HG02973 (cell line): Measurements from ENCODE around the gene UGGT1.

Source experiments
- ATAC-seq: cut with Tn5 transposase; IDR thresholded peaks from one replicate; pipeline ENCODE4 v1.9.1; 2021; ENCODE audit warnings: moderate library complexity; ENCODE audit not compliant: unreplicated experiment

The UGGT1 gene

GRCh38 chr2:128090945-128091725 is at the start of gene UGGT1:
TSS of gene UGGT1 (plus strand) at chr2:128091200. CDS start at chr2:128091358, 158 bp downstream.
- ATAC-seq: peak; percentile 96

DNA sequence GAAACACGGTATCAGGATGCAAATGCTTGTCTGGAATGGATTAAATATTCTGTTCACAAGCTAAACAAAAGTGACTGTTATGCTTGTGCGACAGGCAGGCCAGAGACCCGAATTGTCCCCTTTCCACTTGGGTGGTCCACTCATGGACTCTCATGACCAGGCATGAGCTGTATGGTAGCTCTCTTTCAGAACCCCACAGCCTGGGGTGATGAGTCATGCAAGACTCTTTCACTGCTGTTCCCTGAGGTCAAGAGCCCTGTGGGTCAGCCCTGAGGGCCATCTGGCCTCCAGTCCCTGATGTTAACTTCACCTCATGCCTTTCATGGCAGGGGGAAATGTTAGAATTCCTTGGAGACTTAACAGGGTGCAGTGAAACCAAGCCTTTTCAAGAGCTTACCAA is 49.4 kb upstream of the UGGT1 start:
- no peak for ATAC-seq

- no peak for ATAC-seq
Measured at GRCh38 chr2:128043041-128043440, 48.0 kb upstream of the UGGT1 start.

DNA sequence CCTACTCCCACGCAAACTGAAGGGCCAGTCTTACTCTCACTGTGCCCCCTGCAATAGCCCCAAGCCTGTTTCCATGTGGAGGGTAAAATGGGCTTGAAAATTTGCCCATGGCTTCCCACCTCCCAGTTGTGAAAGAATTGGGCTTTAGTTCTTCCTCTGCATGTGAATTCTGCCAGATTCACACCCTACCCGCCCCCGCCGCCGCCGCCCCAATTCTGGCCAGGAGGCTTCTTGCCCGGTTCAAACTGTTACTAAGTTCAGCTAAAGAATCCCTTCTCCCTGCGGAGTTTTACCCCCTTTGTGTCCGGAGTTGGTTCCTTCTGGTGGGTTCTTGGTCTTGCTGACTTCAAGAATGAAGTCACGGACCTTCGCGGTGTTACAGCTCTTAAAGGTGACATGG is 37.7 kb upstream of the UGGT1 start:
- ATAC-seq: no peak

DNA sequence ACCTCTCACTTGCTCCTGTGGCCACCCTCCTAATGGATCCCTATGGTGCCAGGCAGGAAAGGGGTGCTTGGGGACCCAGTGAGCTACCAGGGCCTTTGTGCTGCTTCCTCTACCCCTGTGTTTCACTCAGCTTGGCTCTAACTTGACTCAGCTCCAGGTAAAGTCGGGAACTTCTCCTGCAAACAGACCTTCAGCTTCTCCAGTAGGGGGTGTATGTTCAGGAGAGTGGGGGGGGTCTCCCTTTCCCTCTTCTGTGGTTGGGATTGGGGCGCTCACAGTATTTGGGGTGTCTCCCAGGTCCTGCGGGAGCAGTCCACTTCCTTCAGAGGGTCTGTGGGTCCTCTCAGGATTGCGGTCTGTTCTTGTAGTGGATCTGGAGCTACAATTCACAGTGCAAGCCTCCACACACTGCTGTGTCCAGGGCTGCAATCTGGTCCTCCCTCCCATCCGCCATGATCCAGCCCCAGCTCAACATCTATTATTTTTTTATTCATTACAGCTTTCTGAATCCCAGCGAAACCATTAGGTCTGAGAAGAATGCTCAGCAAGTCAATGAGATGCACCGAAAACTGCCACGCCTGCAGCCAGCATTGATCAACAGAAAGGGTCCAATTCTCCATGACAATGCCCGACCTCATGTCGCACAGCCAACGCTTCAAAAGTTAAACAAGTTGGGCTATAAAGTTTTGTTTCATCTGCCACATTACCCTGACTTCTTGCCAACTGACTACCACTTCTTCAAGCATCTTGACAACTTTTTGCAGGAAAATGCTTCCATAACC is 36.7 kb upstream of the UGGT1 start:
- no peak for ATAC-seq

DNA sequence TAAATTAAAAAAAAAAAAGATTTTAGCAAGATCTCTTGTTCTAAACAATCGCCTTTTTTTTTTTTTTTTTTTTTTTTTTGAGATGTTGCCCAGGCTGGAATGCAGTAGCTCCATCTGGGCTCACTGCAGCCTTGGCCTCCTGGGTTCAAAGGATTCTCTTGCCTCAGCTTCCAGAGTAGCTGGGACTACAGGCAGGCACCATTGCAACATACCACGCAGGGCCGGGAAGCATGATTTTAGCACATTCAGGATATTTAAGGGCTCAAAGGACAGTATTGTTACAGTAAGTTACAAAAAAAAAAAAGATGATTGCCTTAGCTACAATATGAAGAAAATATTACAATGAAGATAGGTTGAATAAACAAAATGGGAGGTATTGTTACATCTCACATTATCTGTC is 33.7 kb upstream of the UGGT1 start:
- ATAC-seq: no peak

DNA sequence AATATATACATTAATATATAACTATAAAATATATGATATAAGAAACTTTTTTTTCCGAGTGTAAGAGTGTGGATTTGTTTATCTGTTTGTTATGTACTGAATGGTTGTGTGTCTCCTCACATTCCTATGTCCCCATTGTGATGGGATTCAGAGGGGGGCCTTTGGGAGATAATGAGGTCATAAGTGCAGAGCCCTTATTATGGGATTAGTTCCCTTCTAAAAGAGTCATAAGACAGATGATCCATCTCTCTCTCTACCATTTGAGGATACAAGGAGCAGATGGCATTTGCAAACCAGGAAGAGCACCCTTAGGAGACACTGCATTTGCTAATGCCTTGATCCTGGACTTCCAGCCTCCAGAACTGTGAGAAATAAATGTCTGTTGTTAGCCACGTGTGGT is 32.9 kb upstream of the UGGT1 start:
- no peak for ATAC-seq

GRCh38 chr2:128062571-128062970 is 28.4 kb upstream of the UGGT1 start:
- ATAC-seq: no peak

GRCh38 chr2:128064353-128064752 is 26.6 kb upstream of the UGGT1 start:
- no peak for ATAC-seq

- ATAC-seq: no peak
Measured at GRCh38 chr2:128069769-128070168, 21.2 kb upstream of the UGGT1 start.

DNA sequence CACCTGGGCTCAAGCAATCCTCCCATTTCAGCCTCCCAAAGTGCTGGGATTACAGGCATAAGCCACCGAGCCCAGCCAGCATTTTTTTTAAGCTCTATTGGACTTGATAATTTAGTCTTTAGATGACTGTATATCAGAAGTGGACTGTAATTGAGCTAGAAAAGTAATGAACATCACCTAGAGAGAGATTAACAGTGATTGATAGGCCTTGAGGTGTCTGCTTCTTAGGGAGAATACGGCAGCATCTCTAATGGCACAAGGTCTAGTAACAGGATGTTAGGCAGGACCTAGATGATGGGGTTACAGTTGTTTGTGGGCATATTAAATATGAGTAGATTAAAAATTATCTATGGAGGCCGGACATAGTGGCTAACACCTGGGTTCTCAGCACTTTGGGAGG is 17.7 kb upstream of the UGGT1 start:
- no peak for ATAC-seq

DNA sequence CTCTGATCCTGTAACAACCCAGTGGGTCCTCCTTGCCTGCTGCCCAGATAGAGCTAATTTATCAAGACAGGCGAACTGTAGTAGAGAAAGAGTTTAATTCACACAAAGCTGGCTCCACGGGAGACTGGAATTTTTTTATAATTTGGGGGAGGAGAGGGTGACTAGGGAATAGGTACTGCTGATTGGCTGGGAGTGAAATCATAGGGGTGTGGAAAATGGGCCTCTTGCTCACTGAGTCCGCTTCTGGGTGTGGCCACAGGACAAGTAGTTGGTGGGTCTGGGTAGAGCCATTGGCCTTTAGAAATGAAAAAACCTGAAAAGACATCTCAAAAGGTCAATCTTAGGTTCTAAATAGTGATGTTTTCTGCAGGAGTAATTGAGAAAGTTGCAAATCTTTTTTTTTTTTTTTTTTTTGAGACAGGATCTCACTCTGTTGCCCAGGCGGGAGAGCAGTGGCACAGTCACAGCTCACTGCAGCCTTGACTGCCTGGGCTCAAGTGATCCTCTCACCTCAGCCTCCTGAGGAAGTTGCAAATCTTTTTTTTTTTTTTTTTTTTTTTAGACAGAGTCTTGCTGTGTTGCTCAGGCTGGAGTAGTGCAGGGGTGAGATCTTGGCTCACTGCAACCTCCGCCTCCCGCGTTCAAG is 14.4 kb upstream of the UGGT1 start:
- ATAC-seq: no peak

DNA sequence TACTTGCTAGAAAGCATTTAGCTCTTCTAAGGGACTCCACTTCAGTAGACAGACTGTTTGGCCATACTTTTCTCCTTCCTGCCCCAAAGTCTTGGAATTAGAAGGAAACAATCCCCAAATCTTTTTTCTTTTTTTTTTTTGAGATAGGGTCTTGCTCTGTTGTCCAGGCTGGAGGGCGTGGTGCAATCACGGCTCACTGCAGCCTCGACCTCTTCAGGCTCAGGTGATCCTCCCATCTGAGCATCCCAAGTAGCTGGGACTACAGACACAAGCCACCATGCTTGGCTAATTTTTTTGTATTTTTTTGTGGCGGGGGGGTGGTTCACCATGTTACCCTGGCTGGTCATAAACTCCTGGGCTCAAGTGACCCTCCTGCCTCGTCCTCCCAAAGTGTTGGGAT is 6.2 kb upstream of the UGGT1 start:
- no peak for ATAC-seq

DNA sequence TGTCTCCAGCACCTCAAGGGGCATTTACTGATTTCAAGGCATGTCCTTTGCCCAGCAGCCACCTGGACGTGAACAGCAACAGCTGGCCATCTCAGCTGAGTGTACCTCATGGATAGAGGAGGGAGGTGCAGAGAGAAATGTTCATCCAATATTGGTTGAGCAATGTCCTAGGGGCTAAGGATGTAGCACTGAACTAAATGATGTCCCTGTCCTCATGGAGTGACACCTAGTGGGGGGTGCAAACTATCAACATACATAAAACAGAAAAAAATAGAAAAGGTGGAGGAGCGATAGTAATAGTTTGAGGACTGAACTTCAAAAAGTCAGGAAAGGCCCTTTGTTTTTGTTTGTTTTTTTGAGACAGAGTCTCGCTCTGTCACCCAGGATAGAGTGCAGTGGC is 4.8 kb upstream of the UGGT1 start:
- no peak for ATAC-seq

- ATAC-seq: peak; percentile 7
Measured at GRCh38 chr2:128090575-128090944, 440 bp upstream of the UGGT1 start.

DNA sequence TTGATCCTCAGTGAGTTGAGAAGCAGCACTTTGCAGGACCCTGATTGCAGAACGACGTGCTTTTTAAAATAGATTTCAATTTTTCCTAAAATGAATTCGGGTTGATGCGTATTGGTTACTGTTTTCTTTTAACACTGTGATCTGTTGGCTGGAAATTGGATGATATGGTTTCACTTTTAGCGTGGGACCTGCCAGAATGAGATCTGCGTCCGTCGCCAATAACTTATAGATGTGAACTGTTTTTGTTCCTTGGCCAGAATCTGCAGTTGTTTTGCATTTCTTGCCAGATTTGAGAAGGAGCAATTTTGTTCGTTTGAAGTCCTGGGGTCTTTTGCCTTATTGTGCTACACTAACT is 703 bp downstream of the UGGT1 start:
- no peak for ATAC-seq

DNA sequence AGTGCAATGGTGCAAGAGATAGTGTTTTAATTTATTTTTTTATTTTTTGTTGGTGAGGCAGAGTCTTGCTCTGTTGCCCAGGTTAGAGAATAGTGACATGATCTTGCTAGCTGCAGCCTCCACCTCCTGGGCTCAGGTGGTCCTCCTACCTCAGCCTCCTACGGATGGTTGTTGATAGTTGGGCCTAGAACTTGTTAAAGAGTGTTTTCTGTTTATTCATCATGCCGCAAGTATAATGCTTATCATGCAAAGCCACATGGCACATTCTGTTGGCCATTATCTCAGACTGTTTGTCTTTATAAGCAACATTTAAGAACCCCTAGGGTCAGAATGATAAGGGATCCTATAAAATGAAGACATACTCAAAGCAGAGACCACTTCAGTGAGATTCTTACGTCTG is 1.7 kb downstream of the UGGT1 start:
- no peak for ATAC-seq

DNA sequence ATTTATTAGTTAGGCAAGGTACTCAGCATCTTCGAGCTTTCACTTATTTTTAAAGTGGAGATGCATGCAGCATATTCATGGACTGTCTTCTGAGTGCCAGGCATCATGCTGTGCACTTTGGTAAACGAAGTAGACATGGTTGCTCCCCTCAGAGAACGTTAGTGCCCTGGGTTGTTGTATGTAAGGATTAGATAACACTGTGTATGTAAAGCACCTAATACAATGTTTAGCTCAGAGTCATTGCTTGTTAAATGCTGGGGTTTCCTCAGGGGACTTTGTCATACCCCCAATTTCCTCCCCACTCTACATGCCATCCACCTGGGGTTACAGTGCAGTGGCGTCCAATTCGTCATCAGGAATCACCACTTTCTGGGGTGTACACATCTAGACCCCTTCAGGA is 2.8 kb downstream of the UGGT1 start:
- ATAC-seq: no peak

- ATAC-seq: no peak
Measured at GRCh38 chr2:128095201-128095600, 4.2 kb downstream of the UGGT1 start.

- no peak for ATAC-seq
Measured at GRCh38 chr2:128103407-128103806, 12.4 kb downstream of the UGGT1 start.

DNA sequence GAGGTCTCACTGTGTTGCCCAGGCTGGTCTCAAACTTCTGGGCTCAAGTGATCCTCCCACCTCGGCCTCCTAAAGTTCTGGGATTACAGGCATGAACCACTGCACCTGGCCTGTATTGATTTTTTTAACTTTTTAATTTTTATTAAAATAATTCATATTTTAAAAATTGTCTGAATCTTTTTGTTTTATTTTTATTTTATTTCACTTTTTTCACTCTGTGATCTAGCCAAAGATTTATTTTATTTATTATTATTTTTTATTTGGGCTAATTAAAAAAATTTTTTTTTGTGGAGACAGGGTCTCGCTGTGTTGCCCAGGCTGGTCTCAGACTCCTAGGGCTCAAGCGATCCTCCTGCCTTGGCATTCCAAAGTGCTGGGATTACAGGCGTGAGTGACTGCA is 14.1 kb downstream of the UGGT1 start:
- ATAC-seq: no peak

- ATAC-seq: no peak
Measured at GRCh38 chr2:128108166-128108565, 17.2 kb downstream of the UGGT1 start.
